Measurements from ENCODE around the gene TP53I11.

DNA sequence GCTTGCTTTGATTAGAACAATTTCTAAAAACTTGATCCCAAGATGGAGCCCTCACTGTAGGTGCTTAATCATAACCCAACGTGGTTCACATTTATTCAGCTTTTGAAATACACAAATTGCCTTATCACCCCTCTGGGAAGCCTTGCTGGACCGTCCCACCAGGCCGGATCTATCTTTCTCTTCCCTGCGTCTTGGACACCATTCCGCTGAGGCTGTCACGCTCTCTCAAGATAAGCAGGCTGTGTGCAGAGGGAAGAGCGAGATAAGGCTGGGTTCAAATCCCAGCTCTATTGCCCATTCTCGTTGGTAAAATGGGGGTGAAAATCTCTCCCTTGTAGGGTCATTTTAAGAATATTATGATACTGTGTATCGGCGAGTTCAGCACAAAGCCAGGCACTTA, 20.5 kb upstream of the TP53I11 start:
- TF ChIP-seq, protein P1, sequence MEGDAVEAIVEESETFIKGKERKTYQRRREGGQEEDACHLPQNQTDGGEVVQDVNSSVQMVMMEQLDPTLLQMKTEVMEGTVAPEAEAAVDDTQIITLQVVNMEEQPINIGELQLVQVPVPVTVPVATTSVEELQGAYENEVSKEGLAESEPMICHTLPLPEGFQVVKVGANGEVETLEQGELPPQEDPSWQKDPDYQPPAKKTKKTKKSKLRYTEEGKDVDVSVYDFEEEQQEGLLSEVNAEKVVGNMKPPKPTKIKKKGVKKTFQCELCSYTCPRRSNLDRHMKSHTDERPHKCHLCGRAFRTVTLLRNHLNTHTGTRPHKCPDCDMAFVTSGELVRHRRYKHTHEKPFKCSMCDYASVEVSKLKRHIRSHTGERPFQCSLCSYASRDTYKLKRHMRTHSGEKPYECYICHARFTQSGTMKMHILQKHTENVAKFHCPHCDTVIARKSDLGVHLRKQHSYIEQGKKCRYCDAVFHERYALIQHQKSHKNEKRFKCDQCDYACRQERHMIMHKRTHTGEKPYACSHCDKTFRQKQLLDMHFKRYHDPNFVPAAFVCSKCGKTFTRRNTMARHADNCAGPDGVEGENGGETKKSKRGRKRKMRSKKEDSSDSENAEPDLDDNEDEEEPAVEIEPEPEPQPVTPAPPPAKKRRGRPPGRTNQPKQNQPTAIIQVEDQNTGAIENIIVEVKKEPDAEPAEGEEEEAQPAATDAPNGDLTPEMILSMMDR (IDR thresholded peaks at IDR 0.05; ENCODE audit: extremely low read depth in 1 of 2, insufficient read depth in 1 of 2, low read depth in 1 of 2, low read length in 2 of 2), result no peak
- TF ChIP-seq GATA2 (IDR thresholded peaks at IDR 0.05; ENCODE audit: insufficient read depth, insufficient read length, low read depth, low read length) (no peak), POLR2AphosphoS5 (IDR thresholded peaks at IDR 0.05; ENCODE audit: insufficient read depth, low read depth, low read length) (no peak), POLR2A (IDR thresholded peaks at IDR 0.05; ENCODE audit: low read depth, low read length) (no peak)
- TF ChIP-seq, protein P2, sequence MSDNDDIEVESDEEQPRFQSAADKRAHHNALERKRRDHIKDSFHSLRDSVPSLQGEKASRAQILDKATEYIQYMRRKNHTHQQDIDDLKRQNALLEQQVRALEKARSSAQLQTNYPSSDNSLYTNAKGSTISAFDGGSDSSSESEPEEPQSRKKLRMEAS (IDR thresholded peaks at IDR 0.05; ENCODE audit: insufficient read depth, insufficient read length), result no peak

All from endothelial cell of umbilical vein (primary cell).